ENCODE data around the gene AFG1L.
A peak's percentile ranks its signal among the peaks of the same experiment; 100 is the strongest.
"Not testable (repeated sequence)": the region's sequence is repeated elsewhere in the genome, so short reads cannot be mapped to it uniquely, and the experiment has no call there.

Gene AFG1L

GRCh38 chr6:108419934-108420609 is 125.2 kb downstream of the AFG1L start:
- DNase-seq: no peak

DNA sequence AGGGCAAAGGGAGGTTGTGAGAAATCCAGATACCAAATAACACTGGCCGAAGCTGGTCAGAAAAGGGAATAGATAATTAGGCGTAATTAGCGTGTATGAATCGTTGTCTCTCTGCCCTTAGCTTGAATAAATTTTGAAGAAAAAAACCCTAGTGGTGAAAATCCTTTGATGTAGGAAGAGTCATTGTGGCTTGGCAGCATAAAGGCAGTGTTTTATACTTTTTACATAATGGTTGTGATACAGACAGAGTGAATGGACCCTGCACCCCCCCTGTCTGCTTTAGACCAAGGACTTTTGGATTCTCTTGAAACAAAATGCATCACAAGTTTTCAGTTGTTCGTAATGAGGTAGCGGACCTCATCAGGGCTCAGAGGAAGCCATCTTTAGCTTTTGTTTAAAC is 126.5 kb downstream of the AFG1L start:
- no peak for DNase-seq

DNA sequence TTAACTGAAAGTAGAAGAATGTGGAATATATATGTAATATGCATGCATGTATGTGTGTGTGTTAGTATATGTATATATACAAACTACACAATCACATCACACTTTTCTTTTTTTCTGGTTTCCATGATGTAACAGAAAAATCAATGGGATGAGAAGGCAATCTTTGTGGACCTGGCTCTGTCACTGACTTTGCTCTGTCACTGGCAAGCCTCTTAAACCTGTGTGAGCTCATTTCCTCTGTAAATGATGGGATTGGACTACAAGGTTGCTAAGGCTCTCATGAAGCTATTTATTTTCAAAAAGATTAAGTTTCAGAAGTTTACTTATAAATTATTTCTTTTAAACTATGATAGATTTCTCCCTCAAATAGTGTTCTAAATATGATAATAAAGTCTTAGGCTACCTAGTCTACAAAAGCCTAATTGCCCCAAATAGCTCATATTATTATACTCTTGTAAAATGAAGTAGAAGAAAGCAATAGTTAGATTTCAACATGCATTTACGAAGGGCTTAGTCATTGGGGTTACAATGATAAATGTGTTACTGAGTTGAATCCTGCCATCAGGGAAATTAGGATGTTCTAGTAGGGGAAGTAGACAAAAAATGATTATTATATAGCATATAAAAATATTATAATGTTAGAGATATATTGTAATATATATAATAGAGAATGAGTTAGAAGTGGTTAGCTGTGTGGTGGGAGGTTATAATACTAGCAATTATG is 129.3 kb downstream of the AFG1L start:
- DNase-seq: peak; percentile 11

GRCh38 chr6:108425428-108425827 is 130.6 kb downstream of the AFG1L start:
- DNase-seq: no peak

DNA sequence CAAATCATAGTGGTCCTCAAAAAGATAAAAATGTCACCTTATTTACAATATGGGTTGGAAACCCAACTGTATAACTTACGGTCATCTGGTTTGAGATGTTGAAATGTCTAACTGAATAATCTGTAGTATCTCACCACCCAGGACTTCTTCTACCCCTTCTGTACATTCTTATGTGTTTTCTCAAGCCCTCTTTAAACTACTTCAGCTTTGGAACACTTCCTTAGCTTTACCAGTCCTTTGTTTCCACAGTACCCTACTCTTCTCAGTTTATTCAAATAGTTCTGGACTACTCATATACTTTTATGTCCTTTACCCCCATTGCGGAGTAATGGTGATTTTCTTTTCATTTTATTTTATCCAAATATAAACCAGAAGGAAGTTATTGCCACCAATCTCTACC is 137.3 kb downstream of the AFG1L start:
- no peak for DNase-seq

DNA sequence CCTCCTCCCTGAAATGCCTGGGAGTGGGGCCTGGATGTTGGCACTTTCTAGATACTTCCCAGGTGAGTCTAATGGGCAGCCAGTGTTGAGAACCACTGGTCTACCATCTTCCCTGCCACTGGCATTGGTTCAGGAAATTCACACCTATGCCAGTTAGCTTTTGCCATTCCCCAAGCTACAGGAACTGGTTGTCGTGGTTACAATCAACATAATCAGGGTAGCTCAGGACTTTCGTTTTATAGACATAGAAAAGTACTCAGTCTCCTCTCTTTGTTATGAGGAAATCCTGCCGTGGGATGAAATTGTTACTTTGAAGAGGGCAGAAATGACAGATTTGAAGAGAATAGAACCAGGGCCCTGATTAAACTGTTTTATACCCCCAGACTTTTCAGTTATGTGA is 137.9 kb downstream of the AFG1L start:
- DNase-seq: peak; percentile 8

- DNase-seq: no peak
These were observed 139.4 kb downstream of the AFG1L start for GRCh38 chr6:108434222-108434621.

DNA sequence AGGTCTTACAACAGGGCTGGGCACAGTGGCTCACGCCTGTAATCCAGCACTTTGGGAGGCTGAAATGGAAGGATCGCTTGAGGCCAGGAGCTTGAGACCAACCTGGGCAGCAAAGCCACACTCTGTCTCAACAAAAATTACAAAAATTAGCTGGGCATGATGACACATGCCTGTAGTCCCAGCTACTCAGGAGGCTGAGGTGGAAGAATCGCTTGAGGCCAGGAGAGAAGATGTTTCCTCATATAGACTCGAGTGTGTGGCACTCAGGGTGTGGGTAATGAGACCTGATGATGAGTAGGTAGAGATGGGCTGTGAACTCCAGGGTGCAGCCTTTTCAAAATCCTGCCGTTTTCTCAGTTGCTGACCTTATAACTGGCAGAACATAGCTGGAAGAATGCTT is 140.5 kb downstream of the AFG1L start:
- DNase-seq: no peak

- DNase-seq: no peak
These were observed 141.9 kb downstream of the AFG1L start for GRCh38 chr6:108436771-108437170.

- no peak for DNase-seq
These were observed 143.0 kb downstream of the AFG1L start for GRCh38 chr6:108437821-108438220.

DNA sequence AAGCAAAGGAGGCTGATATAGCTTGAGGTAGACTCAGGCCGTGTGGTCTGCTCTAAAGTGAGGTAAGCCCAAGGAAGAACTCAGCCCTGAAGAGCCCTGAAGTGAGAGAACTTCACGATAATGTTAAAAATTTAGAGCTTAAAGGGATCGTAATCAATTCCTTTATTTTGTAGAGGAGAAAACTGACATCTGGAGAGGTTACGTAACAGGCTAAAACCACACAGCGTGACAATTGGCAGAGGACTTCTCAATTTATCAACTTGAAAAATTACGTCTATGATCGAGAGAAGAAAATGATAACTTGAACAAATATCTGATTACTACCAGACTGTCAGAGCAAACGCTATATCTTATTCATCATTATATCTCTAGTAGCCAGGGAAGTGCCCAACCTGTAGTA is 144.1 kb downstream of the AFG1L start:
- no peak for DNase-seq

GRCh38 chr6:108441141-108441540 is 146.3 kb downstream of the AFG1L start:
- no peak for DNase-seq

DNA sequence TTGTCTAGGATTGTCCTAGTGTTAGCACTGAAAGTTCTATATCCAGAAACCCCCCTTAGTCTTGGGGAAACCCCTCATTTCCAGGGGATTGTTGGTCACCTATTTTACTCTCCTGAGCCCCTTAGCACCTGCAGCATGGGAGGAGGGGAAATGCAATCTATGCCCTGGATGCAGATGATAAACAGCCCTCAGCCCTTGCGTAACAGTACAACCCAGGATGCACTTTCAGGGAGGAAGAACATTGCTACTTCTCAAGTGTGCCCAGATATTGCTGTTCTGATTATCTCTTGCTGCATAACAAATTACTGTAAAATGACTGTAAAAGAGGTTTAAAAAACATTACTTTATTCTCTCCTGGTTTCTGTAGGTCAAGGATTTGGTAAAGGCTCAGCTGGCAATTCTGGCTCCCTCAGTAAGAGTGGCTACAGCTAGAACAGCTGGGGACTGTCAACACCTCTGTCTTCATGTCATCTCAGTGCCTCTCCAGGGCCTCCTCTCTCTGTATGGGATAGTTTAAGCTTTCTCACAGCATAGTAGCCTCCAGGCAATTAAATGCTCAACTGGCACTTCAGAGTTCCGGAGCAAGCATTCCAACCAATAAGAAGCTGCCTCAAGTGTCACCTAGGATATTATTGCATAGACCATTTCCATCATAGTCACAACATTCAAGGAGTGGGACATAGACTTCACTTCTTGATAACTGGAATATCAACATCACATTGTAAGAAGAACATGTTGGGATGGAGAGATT is 148.1 kb downstream of the AFG1L start:
- DNase-seq: no peak

- no peak for DNase-seq
These were observed 151.8 kb downstream of the AFG1L start for GRCh38 chr6:108446629-108447150.

DNA sequence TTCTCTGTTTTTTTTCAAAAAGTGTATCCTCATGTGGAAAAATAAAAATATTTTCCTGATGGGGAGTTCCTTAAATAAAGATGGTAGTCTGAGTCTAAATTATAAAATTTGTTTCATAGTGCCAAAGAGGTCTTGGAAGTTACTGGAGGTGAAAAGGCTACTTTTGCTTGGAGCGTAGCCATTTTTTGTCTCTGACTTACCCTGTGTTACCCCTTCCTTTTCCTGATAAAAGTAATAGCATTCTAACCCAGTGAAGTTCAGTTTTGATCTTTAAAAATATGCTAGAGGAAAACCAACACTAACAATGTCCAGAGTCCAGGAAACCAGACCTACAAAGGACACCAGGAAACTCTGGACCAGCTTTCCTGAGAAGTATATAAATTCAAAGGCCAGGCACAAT is 153.6 kb downstream of the AFG1L start:
- DNase-seq: no peak

DNA sequence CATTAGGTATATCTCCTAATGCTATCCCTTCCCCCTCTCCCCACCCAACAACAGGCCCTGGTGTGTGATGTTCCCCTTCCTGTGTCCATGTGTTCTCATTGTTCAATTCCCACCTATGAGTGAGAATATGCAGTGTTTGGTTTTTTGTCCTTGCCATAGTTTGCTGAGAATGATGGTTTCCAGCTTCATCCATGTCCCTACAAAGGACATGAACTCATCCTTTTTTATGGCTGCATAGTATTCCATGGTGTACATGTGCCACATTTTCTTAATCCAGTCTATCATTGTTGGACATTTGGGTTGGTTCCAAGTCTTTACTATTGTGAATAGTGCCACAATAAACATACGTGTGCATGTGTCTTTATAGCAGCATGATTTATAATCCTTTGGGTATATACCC is 154.9 kb downstream of the AFG1L start:
- not testable (repeated sequence) for DNase-seq

GRCh38 chr6:108451816-108452215 is 157.0 kb downstream of the AFG1L start:
- DNase-seq: no peak

DNA sequence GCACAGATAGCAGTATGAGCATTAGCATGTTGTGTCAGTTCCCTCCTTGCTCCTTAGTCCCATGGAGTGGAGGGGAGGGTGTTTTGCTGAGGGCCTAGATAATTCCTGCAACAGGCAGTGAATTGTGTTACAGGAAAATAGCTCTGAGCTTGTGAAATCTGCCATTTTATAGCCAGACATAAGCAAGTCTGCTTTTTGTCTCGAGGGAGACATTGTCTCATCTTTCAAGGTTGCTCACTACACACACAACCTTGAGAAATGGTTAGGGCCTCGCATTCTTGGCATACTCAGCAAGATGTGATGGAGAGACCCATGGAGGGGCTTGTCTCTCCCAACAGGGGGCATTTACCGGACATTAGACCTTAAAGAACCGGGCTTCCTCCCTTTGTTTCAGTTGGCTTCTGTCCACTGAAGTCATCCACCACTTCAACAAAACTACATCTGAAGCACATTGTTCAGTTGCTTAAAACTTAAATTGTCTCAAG is 157.9 kb downstream of the AFG1L start:
- DNase-seq: no peak

DNA sequence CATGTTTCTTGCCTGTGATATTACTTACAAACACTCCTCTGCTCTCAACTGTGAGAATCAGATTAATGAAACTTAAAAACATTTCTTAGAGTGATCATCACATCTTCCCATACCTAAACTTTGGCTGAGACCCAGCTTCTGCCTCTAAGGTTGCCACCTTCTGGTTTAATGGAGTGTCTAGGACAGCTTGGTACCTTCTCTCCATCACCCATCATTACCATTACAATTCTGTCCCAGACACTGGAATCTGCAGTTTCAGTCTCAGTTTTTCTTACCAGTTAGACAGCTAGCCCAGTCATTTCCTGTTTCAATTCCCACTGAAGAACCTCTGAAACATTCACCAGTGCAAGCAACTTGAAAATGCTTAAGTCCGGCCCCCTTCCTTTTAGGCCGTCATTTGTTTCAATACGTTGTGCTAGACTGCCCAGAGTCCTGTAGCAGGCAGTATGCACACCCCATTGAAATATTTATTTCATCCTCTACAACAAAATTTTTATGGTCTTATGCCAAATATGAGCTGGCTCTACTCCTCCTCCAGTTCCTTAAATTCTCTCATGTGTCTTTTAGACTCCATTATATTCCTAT is 158.8 kb downstream of the AFG1L start:
- no peak for DNase-seq

DNA sequence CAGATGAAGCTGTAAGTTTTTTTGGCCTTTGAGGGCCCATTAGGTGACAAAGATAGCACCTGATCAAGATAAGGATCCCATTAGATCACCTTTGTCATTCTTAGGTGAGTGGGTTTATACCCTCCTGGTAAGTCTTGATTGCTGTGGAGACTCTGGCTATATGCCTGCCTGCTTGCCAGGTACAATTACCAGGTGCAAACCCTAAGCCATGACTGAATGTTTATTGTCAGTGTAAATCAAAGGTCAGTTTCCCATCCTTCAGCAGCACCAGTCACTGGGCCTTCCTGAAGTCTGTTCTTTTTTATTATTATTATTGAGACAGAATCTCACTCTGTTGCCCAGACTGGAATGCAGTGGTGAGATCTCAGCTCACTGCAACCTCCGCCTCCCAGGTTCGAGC is 159.5 kb downstream of the AFG1L start:
- no peak for DNase-seq

DNA sequence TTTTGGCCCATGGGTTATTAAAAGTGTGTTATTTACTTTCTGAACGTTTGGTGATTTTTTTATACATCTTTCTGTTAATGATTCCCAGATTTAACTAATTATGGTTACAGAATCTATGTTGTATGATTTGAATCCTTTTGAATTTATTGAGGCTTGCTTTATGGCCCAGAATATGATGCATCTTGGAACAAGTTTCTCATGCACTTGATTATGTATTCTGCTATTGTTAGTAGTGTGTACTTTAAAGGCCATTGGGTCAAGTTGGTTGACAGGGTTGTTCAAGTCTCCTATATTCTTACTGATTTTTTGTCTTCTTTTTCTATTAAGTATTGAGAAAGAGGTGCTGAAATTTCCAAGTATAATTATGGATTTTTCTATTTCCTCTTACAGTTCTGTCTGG is 160.8 kb downstream of the AFG1L start:
- no peak for DNase-seq

- DNase-seq: no peak
These were observed 168.9 kb downstream of the AFG1L start for GRCh38 chr6:108463784-108464183.

- no peak for DNase-seq
These were observed 169.7 kb downstream of the AFG1L start for GRCh38 chr6:108464418-108465097.
